ENCODE measurements around the gene CPNE9. TPM values are rescaled to one million over a fixed set of nuclear protein-coding genes. Genes with fewer than 3 reads are reported as not detected.

CPNE9 gene
- total RNA-seq, 1 donor from 2014 or later, result 0.69 TPM

DNA sequence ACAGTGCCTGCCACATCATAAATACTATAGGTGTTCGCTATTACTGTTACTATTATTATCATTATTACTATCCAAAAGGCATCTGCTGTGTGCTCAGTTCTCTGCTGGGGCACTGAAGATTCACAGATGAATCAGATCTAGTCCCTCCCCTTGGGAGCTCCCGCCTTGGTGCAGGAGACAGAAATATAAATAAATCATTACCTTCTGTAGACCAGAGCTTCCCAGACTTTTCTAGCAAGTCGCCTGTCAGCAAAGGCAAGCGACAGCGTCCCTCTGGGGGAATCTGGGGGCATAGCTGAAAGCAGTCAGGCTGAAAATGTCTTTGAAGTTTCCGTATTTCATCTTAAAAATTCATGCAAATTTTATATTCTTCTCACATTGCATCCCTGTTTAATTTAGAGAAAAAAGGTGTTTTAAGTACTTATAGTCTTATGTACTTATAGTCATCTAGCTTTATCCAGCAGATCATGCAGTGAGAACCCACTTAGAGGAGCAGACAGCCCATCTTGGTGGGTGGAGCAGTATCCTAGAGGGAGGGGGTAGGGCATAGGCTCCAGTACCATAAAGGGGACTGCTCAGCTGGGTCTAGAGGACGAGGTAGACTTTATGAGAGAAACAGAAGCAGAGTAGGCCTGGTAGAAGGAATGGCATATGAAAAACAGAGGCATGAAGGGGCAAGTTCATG lies 17.5 kb downstream of the CPNE9 start:
- DNase-seq (ENCODE audit: low spot score, unreplicated experiment), result no peak
- H3K4me3 Mint-ChIP-seq (ENCODE audit: low read depth), result no peak overlapping the region
- no peak for TF ChIP-seq CTCF (IDR thresholded peaks at IDR 0.05; ENCODE audit: unreplicated experiment)

GRCh38 chr3:9721700-9722060 lies 18.0 kb downstream of the CPNE9 start:
- Mint-ChIP-seq H3K4me1 (ENCODE audit: low read depth) (no peaks in the 10 kb centered on the region), H3K36me3 (ENCODE audit: insufficient read depth) (no peaks in the 10 kb centered on the region), H3K9me3 (ENCODE audit: low read depth) (no peaks in the 10 kb centered on the region), H3K27ac (no peak overlapping the region), H3K4me3 (ENCODE audit: low read depth) (no peak overlapping the region), H3K27me3 (peaks cover 31% of the 10 kb centered on the region)
- no peak for TF ChIP-seq CTCF (IDR thresholded peaks at IDR 0.05; ENCODE audit: unreplicated experiment)
- no peak for DNase-seq (ENCODE audit: low spot score, unreplicated experiment)

More for the DNA sequence above, 17.5 kb downstream of the CPNE9 start:
- Mint-ChIP-seq H3K4me1 (ENCODE audit: low read depth) (no peaks in the 10 kb centered on the region), H3K9me3 (ENCODE audit: low read depth) (no peaks in the 10 kb centered on the region), H3K36me3 (ENCODE audit: insufficient read depth) (no peaks in the 10 kb centered on the region), H3K27me3 (peaks cover 30% of the 10 kb centered on the region), H3K27ac (no peak overlapping the region)

DNA sequence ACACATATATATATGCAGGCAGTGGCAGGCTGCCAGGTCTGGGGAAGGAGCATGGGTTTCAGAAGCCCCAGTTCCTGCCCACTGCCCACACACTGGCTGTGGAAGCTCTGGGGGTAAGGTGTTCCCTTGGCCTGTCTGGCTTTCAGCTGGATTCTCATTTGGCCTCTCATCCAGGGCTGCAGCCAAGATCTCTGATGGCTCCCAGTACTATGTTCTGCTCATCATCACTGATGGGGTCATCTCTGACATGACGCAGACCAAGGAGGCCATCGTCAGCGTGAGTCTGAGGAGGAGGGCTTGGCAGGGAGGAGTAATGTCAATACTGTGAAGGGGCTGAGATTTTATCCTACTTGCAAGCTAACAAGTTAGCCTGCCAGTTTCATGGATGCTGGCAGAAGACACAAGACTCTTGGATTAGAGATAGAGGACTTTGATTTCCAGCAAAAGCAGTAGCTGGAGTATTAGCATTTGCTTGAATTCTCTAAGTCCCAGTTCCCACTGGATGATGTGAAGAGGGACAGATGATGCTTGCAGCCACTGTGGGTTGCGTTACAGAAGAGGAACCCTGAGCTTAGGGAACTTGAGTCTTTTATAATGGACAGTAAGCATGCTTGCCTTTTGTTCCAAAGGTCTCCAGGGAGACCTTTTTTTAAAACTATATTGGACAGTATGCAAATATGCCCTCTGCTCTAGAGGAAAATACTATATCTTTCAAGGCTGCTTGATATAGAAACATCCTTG lies 22.3 kb downstream of the CPNE9 start:
- H3K4me3 Mint-ChIP-seq (ENCODE audit: low read depth), result no peak overlapping the region
- H3K27ac Mint-ChIP-seq, result no peak overlapping the region
- TF ChIP-seq CTCF (IDR thresholded peaks at IDR 0.05; ENCODE audit: unreplicated experiment), result no peak
- no peaks in the 10 kb centered on the region for H3K36me3 Mint-ChIP-seq (ENCODE audit: insufficient read depth)
- no peaks in the 10 kb centered on the region for H3K9me3 Mint-ChIP-seq (ENCODE audit: low read depth)
- DNase-seq (ENCODE audit: low spot score, unreplicated experiment), result no peak
- peaks cover 4% of the 10 kb centered on the region for H3K4me1 Mint-ChIP-seq (ENCODE audit: low read depth)
- H3K27me3 Mint-ChIP-seq, result peaks cover 34% of the 10 kb centered on the region

- Mint-ChIP-seq H3K4me1 (ENCODE audit: low read depth) (peaks cover 4% of the 10 kb centered on the region), H3K36me3 (ENCODE audit: insufficient read depth) (no peaks in the 10 kb centered on the region), H3K27me3 (peaks cover 29% of the 10 kb centered on the region), H3K4me3 (ENCODE audit: low read depth) (no peak overlapping the region), H3K27ac (no peak overlapping the region), H3K9me3 (ENCODE audit: low read depth) (no peaks in the 10 kb centered on the region)
- DNase-seq (ENCODE audit: low spot score, unreplicated experiment), result no peak
- TF ChIP-seq CTCF (IDR thresholded peaks at IDR 0.05; ENCODE audit: unreplicated experiment), result peak; percentile 45
Measured at GRCh38 chr3:9727041-9727595, 23.5 kb downstream of the CPNE9 start.

GRCh38 chr3:9727743-9728142 lies 24.1 kb downstream of the CPNE9 start:
- Mint-ChIP-seq H3K9me3 (ENCODE audit: low read depth) (no peaks in the 10 kb centered on the region), H3K4me3 (ENCODE audit: low read depth) (no peak overlapping the region), H3K4me1 (ENCODE audit: low read depth) (peaks cover 9% of the 10 kb centered on the region), H3K27ac (no peak overlapping the region), H3K27me3 (peaks cover 25% of the 10 kb centered on the region), H3K36me3 (ENCODE audit: insufficient read depth) (no peaks in the 10 kb centered on the region)
- no peak for DNase-seq (ENCODE audit: low spot score, unreplicated experiment)
- TF ChIP-seq CTCF (IDR thresholded peaks at IDR 0.05; ENCODE audit: unreplicated experiment), result no peak

Data from progenitor cell of endocrine pancreas (in vitro differentiated cells).